ENCODE data around the gene CDKAL1.

Gene CDKAL1

GRCh38 chr6:21142741-21143140, 608.5 kb downstream of the CDKAL1 start:
- no peak overlapping the region for H3K4me3 ChIP-seq (ENCODE audit: low read depth, low read length)
- TF ChIP-seq, protein P1, sequence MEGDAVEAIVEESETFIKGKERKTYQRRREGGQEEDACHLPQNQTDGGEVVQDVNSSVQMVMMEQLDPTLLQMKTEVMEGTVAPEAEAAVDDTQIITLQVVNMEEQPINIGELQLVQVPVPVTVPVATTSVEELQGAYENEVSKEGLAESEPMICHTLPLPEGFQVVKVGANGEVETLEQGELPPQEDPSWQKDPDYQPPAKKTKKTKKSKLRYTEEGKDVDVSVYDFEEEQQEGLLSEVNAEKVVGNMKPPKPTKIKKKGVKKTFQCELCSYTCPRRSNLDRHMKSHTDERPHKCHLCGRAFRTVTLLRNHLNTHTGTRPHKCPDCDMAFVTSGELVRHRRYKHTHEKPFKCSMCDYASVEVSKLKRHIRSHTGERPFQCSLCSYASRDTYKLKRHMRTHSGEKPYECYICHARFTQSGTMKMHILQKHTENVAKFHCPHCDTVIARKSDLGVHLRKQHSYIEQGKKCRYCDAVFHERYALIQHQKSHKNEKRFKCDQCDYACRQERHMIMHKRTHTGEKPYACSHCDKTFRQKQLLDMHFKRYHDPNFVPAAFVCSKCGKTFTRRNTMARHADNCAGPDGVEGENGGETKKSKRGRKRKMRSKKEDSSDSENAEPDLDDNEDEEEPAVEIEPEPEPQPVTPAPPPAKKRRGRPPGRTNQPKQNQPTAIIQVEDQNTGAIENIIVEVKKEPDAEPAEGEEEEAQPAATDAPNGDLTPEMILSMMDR (conservative IDR thresholded peaks at IDR 0.05; ENCODE audit: low read depth, low read length) = no peak
- DNase-seq (ENCODE audit: low read depth) = no peak

DNA sequence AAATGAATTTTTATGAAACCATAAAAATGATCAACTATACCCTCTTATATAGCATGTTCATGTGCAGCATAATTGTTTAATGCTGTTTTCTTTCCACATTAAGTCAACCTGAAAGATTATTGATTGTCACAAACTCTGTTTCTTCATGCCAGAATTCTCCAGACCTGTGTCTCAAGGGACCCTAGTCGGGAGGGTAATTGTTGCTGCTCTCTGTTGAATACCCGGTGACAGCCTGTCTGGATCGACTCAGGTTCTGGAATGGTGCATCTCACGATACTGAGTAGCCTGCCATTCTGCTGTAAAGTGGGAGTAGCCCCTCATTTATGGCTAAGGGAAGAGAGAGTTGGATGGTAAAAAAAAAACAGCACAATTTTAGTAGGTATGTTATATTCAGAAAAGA, 609.4 kb downstream of the CDKAL1 start:
- no peak for DNase-seq (ENCODE audit: low read depth)
- TF ChIP-seq, protein P1 (conservative IDR thresholded peaks at IDR 0.05; ENCODE audit: low read depth, low read length) = no peak
- no peak overlapping the region for H3K4me3 ChIP-seq (ENCODE audit: low read depth, low read length)

GRCh38 chr6:21144928-21145327, 610.7 kb downstream of the CDKAL1 start:
- no peak overlapping the region for H3K4me3 ChIP-seq (ENCODE audit: low read depth, low read length)
- TF ChIP-seq, protein P1 (conservative IDR thresholded peaks at IDR 0.05; ENCODE audit: low read depth, low read length) = no peak
- no peak for DNase-seq (ENCODE audit: low read depth)

GRCh38 chr6:21147995-21148394, 613.7 kb downstream of the CDKAL1 start:
- TF ChIP-seq, protein P1 (conservative IDR thresholded peaks at IDR 0.05; ENCODE audit: low read depth, low read length) = no peak
- H3K4me3 ChIP-seq (ENCODE audit: low read depth, low read length) = no peak overlapping the region
- DNase-seq (ENCODE audit: low read depth) = no peak

DNA sequence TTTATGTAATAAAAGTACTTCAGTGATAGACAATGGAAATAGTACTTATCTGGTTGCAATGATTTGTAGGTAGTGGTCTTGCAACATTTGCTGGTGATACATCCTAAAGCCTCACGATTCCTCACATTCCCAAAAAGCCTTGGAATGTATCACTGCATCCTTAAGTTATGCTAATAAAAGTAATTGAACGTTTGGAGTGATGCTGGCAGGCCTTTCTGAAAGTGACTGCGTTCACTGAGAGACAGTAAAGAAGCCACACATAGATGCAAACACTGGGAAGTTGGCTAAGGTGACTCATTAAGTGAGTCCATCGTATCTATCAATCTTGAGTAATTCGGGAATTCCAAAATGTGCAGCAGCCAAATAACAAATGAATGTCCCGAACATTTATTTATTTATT, 615.2 kb downstream of the CDKAL1 start:
- TF ChIP-seq, protein P1 (conservative IDR thresholded peaks at IDR 0.05; ENCODE audit: low read depth, low read length) = no peak
- peak; percentile 16 for DNase-seq (ENCODE audit: low read depth)
- H3K4me3 ChIP-seq (ENCODE audit: low read depth, low read length) = no peak overlapping the region

DNA sequence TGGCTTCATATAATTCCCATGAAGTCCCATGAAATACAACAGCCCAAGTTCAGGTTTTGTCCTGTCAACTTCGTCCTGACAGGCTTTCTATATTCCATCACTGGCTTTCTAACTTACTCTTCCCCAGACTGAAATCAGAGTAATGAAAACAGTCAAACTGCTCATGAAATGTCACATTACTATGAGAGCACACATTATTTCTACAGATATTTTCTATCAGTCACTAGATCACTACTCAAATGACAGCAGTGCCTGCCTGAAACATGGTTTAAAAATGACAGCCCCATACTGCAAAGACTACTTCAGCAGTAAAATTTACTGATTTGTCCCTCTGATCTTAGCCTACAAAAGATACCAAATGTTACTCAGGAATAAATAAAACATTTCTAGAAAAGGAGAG, 616.4 kb downstream of the CDKAL1 start:
- DNase-seq (ENCODE audit: low read depth) = no peak
- TF ChIP-seq, protein P1 (conservative IDR thresholded peaks at IDR 0.05; ENCODE audit: low read depth, low read length) = no peak
- no peak overlapping the region for H3K4me3 ChIP-seq (ENCODE audit: low read depth, low read length)

GRCh38 chr6:21151119-21151518, 616.9 kb downstream of the CDKAL1 start:
- TF ChIP-seq, protein P1 (conservative IDR thresholded peaks at IDR 0.05; ENCODE audit: low read depth, low read length) = no peak
- DNase-seq (ENCODE audit: low read depth) = no peak
- H3K4me3 ChIP-seq (ENCODE audit: low read depth, low read length) = no peak overlapping the region

All from choroid plexus epithelial cell (primary cell).